Erythroblast (primary cell): ENCODE results near the gene JMJD6.
"Not testable (repeated sequence)": the region's sequence is repeated elsewhere in the genome, so short reads cannot be mapped to it uniquely, and the experiment has no call there.

Experiments
- DNase-seq, 2 experiments: peaks; one replicate each; lab custom pipeline; 2025; lab: John Stamatoyannopoulos, UW
- GATA1 ChIP-seq: IDR thresholded peaks from 2 replicates; pipeline ENCODE4 v1.6.1; 2011; ENCODE audit warnings: low read depth, mild to moderate bottlenecking, control low read depth, low read length, moderate library complexity
- POLR2A ChIP-seq: IDR thresholded peaks from 2 replicates; pipeline ENCODE4 v1.6.1; 2011; ENCODE audit warnings: mild to moderate bottlenecking, low read length

The JMJD6 gene

DNA sequence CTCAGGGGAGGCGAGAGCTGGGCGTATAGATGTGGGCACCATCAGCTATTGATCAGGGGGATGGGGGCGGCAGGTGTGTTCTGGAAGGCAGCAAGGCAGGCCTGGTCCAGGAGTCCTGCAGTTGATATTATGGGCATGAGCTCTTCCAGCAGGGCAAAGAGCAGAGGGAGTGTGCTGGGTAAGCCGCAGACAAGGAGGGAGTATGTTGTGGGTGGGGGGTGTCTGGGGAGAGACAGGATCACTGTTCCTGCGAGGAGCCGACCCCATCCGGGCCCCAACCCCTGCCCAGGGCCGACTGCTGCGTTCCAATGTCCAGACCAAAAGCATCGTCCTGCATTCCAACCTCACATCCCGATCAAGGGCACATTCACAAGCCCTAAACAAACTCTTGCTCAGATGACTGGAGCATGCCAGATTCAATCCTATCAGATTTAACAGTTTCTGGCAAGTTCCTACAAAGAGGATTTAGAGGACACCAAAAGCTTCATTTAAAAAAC is 24.9 kb downstream of the JMJD6 start:
- no peak for DNase-seq
- TF ChIP-seq POLR2A, result no peak
- no peak for TF ChIP-seq GATA1

DNA sequence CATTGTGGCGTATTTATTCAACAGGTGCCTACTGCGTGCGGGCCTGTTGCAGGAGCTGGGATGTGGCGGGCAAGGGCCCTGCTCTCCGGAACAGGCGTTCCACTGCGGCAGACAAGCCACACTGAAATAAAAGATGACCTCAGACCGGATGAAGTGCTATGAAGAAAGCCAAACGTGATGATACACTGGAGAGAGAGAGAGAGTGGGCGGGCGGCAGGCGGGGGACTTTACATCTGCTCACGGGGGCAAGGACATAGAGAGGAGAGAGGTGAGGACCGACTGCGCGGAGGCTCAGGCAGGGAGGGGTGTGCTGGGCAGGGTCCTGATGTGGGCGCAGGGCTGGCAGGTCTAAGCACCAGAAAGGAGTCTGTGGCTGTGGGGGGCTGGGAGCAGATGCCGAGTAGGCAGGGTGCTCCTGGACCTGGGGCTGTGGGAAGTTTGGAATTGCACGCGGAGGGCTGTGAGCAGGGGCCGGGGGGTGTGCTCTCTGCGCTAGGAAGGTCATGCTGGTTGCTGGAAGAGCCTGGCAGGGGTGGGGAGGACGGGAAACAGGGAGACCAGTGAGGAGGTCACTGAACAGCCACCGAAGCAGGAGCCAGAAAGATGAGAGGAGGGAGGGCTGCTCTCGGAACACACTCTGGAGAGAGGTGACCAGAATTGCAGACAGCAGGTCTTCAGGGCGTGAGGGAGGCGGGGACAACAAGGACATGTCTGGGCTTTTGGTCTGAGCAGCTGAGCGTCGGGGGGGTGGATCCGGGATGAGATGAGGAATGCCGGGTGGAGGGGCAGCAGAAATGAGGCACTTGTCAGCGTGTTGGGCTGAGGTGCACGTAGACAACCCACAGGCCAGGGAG is 25.6 kb downstream of the JMJD6 start:
- DNase-seq, result no peak
- no peak for TF ChIP-seq GATA1
- TF ChIP-seq POLR2A, result no peak

DNA sequence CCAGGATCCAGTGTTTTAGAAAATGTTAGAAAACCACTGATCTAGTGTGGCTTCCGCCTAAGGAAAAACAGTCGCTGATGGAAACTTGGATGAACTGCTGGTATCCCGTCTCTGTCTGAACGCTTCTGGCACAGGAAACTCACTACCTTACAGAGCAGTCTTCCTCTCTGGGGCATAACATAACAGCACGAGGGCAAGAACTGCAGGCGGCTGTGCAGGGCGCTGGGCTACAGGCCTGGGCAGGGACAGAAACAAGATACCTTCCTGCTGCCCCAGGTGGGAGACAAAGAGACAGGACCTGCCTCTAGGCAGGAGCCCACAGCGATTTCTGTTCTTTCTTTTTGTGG is 26.2 kb downstream of the JMJD6 start:
- TF ChIP-seq GATA1 (no peak), POLR2A (no peak)
- DNase-seq, result no peak

DNA sequence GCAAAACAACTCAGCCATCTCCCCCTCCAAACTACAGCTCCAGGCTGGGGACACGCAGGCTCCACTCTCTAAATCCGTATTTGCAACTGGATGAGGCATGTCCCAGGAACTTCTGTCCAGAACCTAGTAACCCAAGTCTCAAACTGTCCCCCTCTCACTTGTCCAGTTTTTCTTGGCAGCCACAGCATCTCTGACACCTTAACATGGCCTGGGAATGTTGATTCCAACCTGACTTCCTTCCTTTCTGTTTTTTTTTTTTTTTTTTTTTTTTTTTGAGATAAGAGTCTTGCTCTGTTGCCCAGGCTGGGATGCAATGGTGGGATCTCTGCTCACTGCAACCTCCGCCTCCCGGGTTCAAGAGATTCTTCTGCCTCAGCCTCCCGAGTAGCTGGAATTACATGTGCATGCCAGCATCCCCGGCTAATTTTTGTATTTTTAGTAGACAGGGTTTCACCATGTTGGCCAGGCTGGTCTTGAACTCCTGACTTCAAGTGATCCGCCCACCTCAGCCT is 27.9 kb downstream of the JMJD6 start:
- DNase-seq, result not testable (repeated sequence)

DNA sequence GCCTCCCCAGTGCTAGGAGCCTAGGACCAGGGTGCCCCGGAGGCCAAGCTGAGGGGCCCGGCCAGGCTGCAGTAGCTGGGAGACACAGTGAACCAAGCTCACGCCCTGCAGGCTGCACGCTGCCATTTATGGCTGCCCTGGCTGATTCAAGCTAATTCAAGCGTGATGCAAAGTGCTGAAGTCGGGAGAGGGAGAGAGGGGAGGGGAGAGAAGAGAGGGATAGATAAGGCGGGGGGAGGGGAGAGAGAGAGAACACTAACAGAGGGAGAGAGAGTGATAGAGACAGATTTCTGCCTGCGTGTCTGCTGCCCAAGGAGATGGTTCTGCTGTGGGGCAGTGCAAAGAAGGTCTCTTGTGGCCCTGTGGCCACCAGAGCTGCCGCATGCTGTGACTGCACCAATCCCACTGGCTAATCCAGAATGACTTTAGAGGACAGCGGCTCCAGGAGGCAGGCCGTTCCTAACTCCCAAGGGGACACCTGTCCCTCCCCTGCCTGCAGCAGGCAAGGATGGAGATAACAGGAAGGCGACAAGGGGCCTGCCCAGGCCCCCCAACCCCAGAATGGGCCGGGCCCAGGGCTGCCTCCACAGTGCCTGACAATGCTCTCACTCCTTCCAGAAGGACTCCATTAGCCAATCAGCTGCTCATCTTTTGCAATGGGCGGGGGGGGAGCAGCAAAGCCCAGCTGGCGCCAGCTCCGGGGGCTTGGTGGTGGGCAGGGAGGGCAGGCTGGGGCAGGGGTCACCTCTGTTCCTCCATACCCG is 28.5 kb downstream of the JMJD6 start:
- peak; percentile 39 to 58 for DNase-seq
- TF ChIP-seq POLR2A (no peak), GATA1 (no peak)

DNA sequence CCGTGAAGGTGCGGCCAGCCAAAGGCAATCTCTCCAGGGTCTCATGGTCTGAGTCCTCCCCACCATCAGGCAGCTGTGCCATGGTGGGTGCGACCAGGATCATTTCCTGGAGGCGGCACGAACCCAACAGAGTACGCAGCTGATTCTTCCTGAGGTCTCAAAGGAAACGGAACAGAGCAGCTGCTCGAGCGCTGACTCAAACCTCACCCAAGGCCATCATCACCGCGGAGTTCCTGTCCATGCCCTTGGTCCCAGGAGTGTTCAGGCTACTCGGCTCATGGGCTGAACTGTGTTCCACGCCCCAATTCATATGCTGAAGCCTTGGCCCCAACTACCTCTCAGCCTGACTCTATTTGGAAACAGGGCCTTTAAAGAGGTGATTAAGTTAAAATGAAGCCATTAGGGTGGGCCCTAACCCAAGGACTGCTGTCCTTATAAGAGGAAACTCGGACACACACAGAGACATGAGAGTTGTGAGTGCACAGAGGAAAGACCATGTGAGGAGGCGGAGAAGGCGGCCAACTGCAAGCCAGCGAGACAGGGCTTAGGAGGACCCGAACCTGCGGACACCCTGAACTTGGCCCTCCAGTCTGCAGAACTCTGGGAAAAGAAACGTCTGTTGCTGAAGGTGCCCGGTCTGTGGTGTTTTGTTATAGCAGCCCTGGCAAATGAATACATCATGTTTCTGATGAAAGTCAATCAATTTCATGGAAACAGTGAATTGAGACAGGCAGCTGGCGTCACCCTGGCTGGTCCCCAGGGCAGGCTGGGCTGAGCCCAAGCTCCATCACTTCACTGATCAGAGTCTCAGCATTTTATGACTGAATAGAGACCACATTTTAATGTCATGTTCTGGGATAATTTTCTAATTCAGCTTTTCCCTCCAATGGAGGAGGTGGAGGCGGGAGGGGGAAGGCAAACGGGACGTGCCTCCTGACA is 29.4 kb downstream of the JMJD6 start:
- DNase-seq, result no peak
- TF ChIP-seq POLR2A (no peak), GATA1 (no peak)

DNA sequence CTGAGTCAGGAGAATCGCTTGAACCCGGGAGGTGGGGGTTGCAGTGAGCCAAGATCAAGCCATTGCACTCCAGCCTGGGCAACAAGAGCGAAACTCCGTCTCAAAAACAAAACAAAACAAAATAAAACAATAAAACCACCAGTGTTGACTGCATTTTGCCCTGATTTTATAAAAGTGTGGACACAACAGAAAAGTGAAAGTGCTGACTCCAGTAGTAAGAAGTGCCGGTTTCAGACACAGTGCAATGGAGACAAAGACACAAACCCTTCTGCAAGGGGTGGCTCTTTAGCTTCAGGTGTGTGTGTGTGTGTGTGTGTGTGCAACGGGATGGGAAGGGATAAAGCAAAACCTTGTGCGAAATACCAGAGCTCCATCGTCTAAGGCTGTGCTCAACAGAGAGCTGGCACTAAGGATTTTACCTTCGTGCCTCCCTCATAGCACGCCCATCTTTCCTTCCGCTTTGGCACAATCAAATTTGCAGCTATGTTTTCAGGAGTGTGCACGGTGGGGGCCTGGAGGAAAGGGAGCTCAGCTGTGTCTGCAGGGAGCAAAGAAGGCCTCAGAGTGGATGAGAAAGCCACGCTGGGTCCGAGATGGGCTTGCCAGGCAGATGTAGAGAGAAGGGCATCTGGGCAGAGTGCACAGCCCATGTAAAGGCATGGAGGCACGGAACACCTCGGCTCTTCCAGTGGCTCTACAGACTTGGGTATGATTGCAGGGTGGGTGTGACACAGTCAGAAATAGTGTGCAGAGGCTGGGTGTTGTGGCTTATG is 31.2 kb downstream of the JMJD6 start:
- DNase-seq, result no peak
- TF ChIP-seq GATA1, result no peak
- TF ChIP-seq POLR2A, result no peak

DNA sequence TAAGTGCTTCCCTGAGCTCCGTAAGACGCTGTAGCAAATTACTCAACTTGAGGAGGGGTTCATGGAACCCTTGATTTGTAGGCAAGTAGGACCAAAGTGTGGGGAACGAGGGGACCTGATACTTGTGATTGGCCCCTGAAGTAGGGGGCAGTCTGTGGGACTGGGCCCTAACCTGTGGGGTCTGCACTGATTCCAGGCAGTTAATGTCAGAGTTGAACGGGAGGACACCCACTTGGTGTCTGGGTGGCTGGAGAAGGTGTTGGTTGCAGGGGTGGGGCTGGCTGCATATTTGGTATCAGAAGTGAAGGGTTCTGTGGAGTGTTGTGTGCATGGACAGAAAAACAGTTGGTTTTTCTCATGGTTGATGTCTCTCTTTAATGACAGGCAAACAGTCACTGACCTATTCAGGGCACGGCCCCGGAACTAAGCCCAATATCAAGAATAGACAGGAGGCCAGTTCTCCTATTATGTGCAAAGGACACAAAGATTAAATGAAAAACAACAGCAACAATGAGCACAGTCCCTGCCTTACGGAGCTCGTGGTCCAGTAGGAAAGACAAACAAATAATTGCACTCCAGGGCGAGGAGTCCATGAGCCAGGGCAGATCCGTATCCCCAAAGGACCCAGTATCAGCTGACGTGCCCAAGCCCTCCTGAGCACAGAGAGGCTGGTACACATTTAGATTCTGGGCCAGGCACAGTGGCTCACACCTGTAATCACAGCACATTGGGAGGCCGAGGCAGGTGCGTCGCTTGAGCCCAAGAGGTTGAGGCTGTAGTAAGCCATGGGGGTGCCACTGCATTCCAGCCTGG is 34.8 kb downstream of the JMJD6 start:
- no peak for DNase-seq
- TF ChIP-seq POLR2A (no peak), GATA1 (no peak)

DNA sequence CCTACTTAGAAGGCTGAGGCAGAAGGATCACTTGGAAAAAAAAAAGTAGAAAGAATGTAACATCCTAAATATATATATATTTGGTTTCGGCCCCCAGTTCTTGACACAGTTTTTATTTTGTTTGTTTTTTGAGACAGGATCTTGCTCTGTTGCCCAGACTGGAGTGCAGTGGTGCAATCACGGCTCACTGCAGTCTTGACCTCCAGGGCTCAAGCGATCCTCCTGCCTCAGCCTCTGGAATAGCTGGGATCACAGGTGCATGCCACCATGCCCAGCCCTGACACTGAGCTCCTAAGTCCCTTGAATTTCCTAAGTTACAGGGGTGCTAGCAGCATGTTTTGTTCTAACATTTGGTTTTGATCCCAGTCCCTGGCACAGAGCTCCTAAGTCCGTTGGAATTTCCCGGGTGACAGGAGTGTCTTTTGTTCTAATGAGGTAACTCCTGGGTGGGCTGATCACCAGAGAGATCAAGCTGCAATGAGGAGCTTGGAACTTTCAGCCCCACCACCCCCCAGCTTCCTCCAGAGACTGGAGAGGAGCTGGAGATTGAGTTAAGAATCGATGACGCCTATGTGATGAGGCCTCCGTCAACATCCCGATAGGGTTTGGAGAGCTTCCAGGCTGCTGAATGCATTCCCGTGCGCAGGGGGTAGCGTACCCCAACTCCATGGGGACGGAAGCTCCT is 35.7 kb downstream of the JMJD6 start:
- no peak for TF ChIP-seq POLR2A
- TF ChIP-seq GATA1, result no peak
- no peak for DNase-seq

DNA sequence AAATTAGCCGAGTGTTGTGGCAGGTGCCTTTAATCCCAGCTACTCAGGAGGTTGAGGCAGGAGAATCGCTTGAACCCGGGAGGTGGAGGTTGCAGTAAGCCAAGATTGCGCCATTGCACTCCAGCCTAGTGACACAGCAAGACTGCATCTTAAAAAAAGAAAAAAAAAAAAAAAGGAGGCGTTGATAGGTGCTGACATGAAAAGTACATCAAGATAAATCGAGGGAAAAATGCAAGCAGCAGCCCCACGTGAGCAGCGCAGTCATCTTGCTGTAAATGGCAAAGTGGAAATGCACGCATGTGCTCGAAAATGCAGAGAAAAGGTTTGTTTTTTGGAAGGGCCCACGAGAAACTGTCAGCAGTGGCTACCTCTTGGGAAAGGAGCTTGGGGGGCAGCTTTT is 36.5 kb downstream of the JMJD6 start:
- no peak for DNase-seq
- TF ChIP-seq POLR2A (no peak), GATA1 (no peak)

DNA sequence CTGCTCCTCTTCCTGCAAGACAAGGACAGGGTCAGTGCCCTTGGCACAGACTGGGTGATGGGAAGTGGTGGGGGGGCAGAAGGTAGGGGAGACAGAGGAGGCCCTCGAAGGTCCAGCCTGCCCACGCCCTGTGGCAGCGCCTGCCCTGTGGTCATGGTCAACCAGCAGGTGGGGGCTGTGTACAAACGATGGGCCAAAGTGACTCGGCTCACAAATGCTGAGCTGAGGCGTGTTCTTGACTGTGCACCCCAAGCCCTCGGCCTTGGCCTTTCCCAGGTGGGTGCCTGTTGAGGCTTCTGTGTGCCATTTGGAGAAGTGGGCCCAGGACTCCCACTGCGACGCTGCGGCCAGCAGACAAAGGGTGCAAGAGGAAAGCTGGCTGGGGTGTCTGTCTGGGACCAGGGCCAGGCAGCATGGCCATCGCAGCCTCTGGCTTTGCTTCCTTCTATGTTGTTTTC is 38.2 kb downstream of the JMJD6 start:
- DNase-seq, result no peak
- TF ChIP-seq GATA1 (no peak), POLR2A (no peak)
